Smooth muscle cell (in vitro differentiated cells): ENCODE results near the gene TRAPPC12. TPM values are rescaled to one million over a fixed set of nuclear protein-coding genes. Genes with fewer than 3 reads are reported as not detected.
"Not testable (repeated sequence)": the region's sequence is repeated elsewhere in the genome, so short reads cannot be mapped to it uniquely, and the experiment has no call there.

Source experiments
- DNase-seq: peaks from one replicate; lab custom pipeline; 2025; ENCODE audit not compliant: unreplicated experiment; lab: John Stamatoyannopoulos, UW
- H2AFZ ChIP-seq: fragments of 200-600 bp; sonication (generic); 2 replicates; pipeline ENCODE4 v1.6.0; 2016; ENCODE audit warnings: antibody characterized with exemption, low read depth, mild to moderate bottlenecking
- H3F3A ChIP-seq: fragments of 200-600 bp; sonication (generic); 2 replicates; pipeline ENCODE4 v1.6.0; 2017; ENCODE audit warnings: antibody characterized with exemption, low read depth
- H3K27ac ChIP-seq: fragments of 200-600 bp; sonication (generic); 2 replicates; pipeline ENCODE4 v1.5.1; 2016; ENCODE audit warnings: low read depth, mild to moderate bottlenecking
- H3K27me3 ChIP-seq: fragments of 200-600 bp; sonication (generic); 2 replicates; pipeline ENCODE4 v1.6.1; 2016; ENCODE audit warnings: low read depth, mild to moderate bottlenecking
- H3K36me3 ChIP-seq: fragments of 200-600 bp; sonication (generic); 2 replicates; pipeline ENCODE4 v1.5.1; 2016; ENCODE audit warnings: low read depth
- H3K4me1 ChIP-seq: fragments of 200-600 bp; sonication (generic); 2 replicates; pipeline ENCODE4 v1.5.1; 2016; ENCODE audit warnings: low read depth
- H3K4me2 ChIP-seq: fragments of 200-600 bp; sonication (generic); 2 replicates; pipeline ENCODE4 v1.6.0; 2016; ENCODE audit warnings: mild to moderate bottlenecking
- H3K4me3 ChIP-seq: fragments of 200-600 bp; sonication (generic); 2 replicates; pipeline ENCODE4 v1.5.1; 2016; ENCODE audit warnings: mild to moderate bottlenecking
- H3K79me2 ChIP-seq: fragments of 200-600 bp; sonication (generic); 2 replicates; pipeline ENCODE4 v1.6.0; 2016; ENCODE audit warnings: low read depth, mild to moderate bottlenecking
- H3K9ac ChIP-seq: fragments of 200-600 bp; sonication (generic); 2 replicates; pipeline ENCODE4 v1.6.0; 2016; ENCODE audit warnings: low read depth
- H3K9me3 ChIP-seq: fragments of 200-600 bp; sonication (generic); replicated peaks from 2 replicates; pipeline ENCODE4 v1.5.1; 2016; ENCODE audit warnings: low read depth
- H4K20me1 ChIP-seq: fragments of 200-600 bp; sonication (generic); 2 replicates; pipeline ENCODE4 v1.6.0; 2016; ENCODE audit warnings: low read depth
- WGBS: methylation state at CpG from one replicate; pipeline ENCODE4 v1.1.7; 2016; ENCODE audit warnings: low lambda C conversion rate; 5-methylcytosine and 5-hydroxymethylcytosine counted together
- polyA plus RNA-seq: library from polyadenylated mRNA; unstranded; fragments of >200 nt; fragmentation: Nextera tagmentation; extraction: Ambion mirVana; gene quantifications from 2 replicates; pipeline ENCODE4 v1.2.1, GENCODE V29; 2016
- total RNA-seq: library from RNA; depleted of rRNA; stranded (reverse); fragments of >200 nt; gene quantifications from 2 replicates; pipeline ENCODE4 v1.2.3, GENCODE V29; 2014
- TF ChIP-seq, protein P1 (sequence below): fragments of 200-600 bp; sonication (generic); IDR thresholded peaks from 2 replicates; pipeline ENCODE4 v1.5.1; 2017; ENCODE audit warnings: borderline replicate concordance, mild to moderate bottlenecking, antibody characterized with exemption; ENCODE audit not compliant: insufficient read depth, poor library complexity, severe bottlenecking

TRAPPC12 gene
- total and polyA plus RNA-seq, 2 experiments from 2014 or later, result 26.0 to 55.4 TPM

GRCh38 chr2:3512086-3512485 is 132.6 kb downstream of the TRAPPC12 start:
- TF ChIP-seq, protein P1, sequence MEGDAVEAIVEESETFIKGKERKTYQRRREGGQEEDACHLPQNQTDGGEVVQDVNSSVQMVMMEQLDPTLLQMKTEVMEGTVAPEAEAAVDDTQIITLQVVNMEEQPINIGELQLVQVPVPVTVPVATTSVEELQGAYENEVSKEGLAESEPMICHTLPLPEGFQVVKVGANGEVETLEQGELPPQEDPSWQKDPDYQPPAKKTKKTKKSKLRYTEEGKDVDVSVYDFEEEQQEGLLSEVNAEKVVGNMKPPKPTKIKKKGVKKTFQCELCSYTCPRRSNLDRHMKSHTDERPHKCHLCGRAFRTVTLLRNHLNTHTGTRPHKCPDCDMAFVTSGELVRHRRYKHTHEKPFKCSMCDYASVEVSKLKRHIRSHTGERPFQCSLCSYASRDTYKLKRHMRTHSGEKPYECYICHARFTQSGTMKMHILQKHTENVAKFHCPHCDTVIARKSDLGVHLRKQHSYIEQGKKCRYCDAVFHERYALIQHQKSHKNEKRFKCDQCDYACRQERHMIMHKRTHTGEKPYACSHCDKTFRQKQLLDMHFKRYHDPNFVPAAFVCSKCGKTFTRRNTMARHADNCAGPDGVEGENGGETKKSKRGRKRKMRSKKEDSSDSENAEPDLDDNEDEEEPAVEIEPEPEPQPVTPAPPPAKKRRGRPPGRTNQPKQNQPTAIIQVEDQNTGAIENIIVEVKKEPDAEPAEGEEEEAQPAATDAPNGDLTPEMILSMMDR, result no peak
- no peaks in the 10 kb centered on the region for H3K9me3 ChIP-seq
- no peak overlapping the region for H2AFZ ChIP-seq
- no peak overlapping the region for H3K27ac ChIP-seq
- H3K4me3 ChIP-seq, result no peak overlapping the region
- DNase-seq, result no peak
- no peaks in the 10 kb centered on the region for H3K4me1 ChIP-seq
- no peak overlapping the region for H3K4me2 ChIP-seq
- no peaks in the 10 kb centered on the region for H3K27me3 ChIP-seq
- no peaks in the 10 kb centered on the region for H4K20me1 ChIP-seq
- no peak overlapping the region for H3K9ac ChIP-seq
- WGBS, result 76% methylated on average over 2 of the region's 2 CpGs
- peaks cover under 1% of the 10 kb centered on the region for H3K79me2 ChIP-seq
- H3K36me3 ChIP-seq, result peaks cover 4% of the 10 kb centered on the region
- H3F3A ChIP-seq, result no peaks in the 10 kb centered on the region

DNA sequence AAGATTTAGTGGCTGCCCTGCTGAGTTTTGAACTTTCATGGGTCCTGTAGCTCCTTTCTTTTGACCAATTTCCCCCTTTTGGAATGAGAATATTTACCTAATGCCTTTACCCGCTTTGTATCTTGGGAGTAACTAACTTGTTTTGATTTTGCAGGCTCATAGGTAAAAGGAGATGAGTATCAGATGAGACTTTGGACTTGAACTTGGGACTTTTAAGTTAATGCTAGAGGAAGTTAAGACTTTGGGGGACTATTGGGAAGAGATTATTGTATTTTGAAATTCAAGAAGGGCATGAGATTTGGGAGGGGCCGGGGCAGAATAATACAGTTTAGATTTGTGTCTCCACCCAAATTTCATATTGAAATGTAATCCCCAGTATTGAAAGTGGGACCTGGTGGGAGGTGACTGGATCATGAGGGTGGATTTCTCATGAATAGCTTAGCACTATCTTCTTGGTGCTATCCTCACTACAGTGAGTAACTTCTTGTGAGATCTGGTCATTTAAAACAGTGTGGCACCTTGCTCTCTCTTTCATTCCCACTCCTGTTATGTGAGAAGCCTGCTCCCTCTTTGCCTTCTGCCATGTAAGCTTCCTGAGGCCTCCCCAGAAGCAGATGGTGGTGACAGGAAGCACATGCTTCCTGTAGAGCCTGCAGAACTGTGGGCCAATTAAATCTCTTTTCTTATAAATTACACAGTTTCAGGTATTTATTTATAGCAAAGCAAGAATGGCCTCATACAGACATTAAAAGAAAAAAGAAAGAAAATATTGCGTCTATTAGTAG is 133.7 kb downstream of the TRAPPC12 start:
- no peak overlapping the region for H3K4me3 ChIP-seq

GRCh38 chr2:3515438-3515837 is 135.9 kb downstream of the TRAPPC12 start:
- not testable (repeated sequence) for H4K20me1 ChIP-seq, H3K27me3 ChIP-seq, DNase-seq, H3K9ac ChIP-seq, H3K4me3 ChIP-seq, H3K4me2 ChIP-seq, H3F3A ChIP-seq, H3K36me3 ChIP-seq, H3K27ac ChIP-seq, H2AFZ ChIP-seq, H3K9me3 ChIP-seq
- peaks cover 11% of the 10 kb centered on the region for H3K4me1 ChIP-seq
- peaks cover 16% of the 10 kb centered on the region for H3K79me2 ChIP-seq
- WGBS, result 97% methylated on average over 5 of the region's 5 CpGs

More for the DNA sequence above, 133.7 kb downstream of the TRAPPC12 start:
- 93% methylated on average over 3 of the region's 3 CpGs for WGBS
- H3K27ac ChIP-seq, result no peak overlapping the region
- TF ChIP-seq, protein P1, result no peak
- no peak overlapping the region for H3K9ac ChIP-seq
- peaks cover 7% of the 10 kb centered on the region for H3K4me1 ChIP-seq
- H2AFZ ChIP-seq, result no peak overlapping the region
- H3K9me3 ChIP-seq, result no peaks in the 10 kb centered on the region
- H3K27me3 ChIP-seq, result no peaks in the 10 kb centered on the region
- no peaks in the 10 kb centered on the region for H3F3A ChIP-seq
- no peak for DNase-seq
- no peak overlapping the region for H3K4me2 ChIP-seq
- peaks cover 4% of the 10 kb centered on the region for H3K36me3 ChIP-seq
- H4K20me1 ChIP-seq, result no peaks in the 10 kb centered on the region
- peaks cover 12% of the 10 kb centered on the region for H3K79me2 ChIP-seq

DNA sequence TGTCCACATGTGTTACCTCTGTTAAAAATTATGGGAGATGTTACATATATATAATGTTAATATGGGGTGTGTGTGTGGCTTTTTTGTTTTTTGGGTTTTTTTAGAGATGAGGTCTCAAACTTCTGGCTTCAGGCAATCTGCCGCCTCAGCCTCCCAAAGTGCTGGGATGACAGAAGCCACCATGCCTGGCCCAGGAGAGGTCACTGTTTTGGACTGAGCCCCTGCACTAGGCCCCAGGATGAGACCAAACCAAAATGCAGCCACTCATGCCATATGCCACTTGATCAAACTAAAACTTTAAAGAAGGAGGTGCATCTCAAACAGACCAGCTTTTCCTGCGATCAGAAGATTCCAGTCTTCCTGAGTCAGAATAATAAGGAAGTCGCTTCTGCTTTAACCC is 137.3 kb downstream of the TRAPPC12 start:
- no peak overlapping the region for H3K27ac ChIP-seq
- H3K4me2 ChIP-seq, result no peak overlapping the region
- H2AFZ ChIP-seq, result no peak overlapping the region
- H3K4me1 ChIP-seq, result peaks cover 11% of the 10 kb centered on the region
- H3K9ac ChIP-seq, result no peak overlapping the region
- no peaks in the 10 kb centered on the region for H3K9me3 ChIP-seq
- H3K36me3 ChIP-seq, result peaks cover 2% of the 10 kb centered on the region
- no peak overlapping the region for H3K4me3 ChIP-seq
- no peaks in the 10 kb centered on the region for H3F3A ChIP-seq
- peaks cover 16% of the 10 kb centered on the region for H3K79me2 ChIP-seq
- H4K20me1 ChIP-seq, result no peaks in the 10 kb centered on the region
- H3K27me3 ChIP-seq, result no peaks in the 10 kb centered on the region
- 96% methylated on average over 3 of the region's 3 CpGs for WGBS
- TF ChIP-seq, protein P1, result no peak
- no peak for DNase-seq
